Skin of body (tissue), 2 donors: ENCODE measurements around the gene RBBP8NL. TPM values are rescaled to one million over a fixed set of nuclear protein-coding genes. Genes with fewer than 3 reads are reported as not detected.

Experiments
- DNase-seq: peaks from one replicate; lab custom pipeline; 2025; lab: John Stamatoyannopoulos, UW
- total RNA-seq: library from RNA; depleted of rRNA; stranded (reverse); fragments of >200 nt; gene quantifications from one replicate; pipeline ENCODE4 v1.2.3, GENCODE V29; 2014

The RBBP8NL gene
- total RNA-seq, 1 donor from 2014 or later = 0.59 TPM

DNA sequence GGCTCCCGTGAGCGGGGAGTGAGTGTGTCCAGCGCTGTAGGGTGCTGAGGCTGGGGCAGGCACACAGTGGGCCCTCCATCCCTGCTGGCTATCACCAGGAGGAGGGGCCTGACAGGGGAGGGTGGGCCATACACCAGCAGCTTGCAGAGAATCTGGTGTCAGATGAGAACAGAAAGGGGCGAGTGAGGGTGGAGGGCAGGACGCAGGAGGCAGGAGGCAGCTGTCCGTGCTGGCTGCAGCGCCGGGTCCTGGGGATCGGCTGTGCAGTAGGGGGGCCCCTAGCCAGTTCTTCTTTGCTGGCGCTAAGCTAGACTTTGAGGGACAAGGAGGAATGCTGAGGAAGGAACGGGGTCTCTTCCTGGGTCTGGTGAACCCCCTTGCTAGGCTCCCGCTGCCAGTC lies 18.7 kb downstream of the RBBP8NL start:
- DNase-seq = no peak

GRCh38 chr20:62408055-62408454 lies 19.3 kb downstream of the RBBP8NL start:
- DNase-seq = no peak

GRCh38 chr20:62407221-62407992 lies 19.9 kb downstream of the RBBP8NL start, which contains the start of gene CABLES2:
TSS of gene CABLES2 (minus strand) at chr20:62407285. CDS start at chr20:62407276, 9 bp downstream.
- DNase-seq = peak; percentile 90

DNA sequence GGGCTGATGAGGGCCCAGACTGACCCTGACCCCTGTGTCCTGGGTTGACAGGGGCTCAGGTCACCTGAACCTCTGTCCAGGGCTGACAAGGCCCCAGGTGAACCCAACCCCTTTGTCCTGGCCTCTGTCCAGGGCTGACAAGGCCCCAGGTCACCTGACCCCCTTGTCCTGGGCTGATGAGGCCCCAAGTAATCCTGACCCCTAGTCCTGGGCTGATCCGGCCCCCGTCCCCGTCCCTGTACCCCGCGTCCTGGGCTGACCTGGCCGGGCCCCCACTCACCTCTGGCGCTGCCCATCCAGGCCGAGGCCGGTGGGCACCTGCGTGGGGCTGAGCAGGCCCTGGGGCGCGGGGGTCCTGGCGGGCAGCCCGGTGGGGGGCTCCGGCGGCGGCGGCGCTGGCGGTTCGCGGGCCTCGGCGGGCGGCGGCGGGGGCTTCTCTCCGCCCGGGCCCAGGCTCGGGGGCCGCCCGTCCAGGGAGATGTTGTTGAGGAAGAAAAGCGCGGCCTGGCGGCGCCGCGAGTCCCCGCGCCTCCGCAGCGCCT lies 20.6 kb downstream of the RBBP8NL start:
- no peak for DNase-seq

- no peak for DNase-seq
Measured at GRCh38 chr20:62405981-62406513, 21.3 kb downstream of the RBBP8NL start.

- DNase-seq = no peak
Measured at GRCh38 chr20:62405108-62405980, 22.0 kb downstream of the RBBP8NL start.

- no peak for DNase-seq
Measured at GRCh38 chr20:62404761-62405107, 22.6 kb downstream of the RBBP8NL start.

DNA sequence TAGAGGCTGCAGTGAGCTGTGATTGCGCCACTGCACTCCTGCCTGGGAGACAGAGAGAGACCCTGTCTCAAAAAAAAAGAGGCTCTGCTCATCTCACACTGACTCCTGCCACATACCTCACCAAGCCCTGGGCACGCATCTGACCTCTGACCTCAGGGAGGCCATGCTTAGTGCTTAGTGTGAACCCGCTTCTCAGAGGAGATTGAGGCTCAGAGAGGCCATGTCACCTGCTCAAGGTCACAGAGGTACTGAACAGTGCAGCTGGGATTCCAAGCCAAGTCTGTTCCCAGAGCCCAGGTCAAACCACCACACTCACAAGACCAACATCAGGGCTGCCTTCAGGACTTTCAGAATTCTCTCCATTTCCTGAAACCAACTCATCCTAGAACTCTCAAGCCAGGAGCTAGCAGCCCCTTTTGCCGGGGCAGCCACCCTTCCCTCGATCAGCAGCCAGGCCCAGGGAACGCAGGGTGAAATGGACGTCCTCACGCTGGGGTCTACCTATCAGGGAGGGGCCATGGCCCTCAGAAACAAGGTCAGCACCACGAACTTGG lies 23.1 kb downstream of the RBBP8NL start:
- no peak for DNase-seq

DNA sequence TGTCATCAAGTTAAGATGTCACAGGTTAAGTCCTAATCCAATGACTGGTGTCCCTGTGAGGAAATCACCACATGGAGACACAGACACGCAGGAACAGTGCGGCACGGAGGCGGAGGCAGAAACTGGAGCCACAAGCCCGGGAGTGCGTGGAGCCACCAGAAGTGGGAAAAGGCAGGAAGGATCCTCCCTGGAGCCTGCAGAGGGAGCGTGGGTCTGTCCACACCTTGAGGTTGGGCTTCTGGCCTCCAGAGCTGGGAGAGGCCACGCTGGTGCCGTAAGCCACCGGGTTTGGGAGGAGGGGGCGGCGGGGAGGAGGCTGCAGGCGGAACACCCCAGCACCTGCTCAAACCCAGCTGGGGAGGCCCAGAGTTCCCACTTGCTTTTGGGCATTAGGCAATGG lies 24.0 kb downstream of the RBBP8NL start:
- DNase-seq = no peak

DNA sequence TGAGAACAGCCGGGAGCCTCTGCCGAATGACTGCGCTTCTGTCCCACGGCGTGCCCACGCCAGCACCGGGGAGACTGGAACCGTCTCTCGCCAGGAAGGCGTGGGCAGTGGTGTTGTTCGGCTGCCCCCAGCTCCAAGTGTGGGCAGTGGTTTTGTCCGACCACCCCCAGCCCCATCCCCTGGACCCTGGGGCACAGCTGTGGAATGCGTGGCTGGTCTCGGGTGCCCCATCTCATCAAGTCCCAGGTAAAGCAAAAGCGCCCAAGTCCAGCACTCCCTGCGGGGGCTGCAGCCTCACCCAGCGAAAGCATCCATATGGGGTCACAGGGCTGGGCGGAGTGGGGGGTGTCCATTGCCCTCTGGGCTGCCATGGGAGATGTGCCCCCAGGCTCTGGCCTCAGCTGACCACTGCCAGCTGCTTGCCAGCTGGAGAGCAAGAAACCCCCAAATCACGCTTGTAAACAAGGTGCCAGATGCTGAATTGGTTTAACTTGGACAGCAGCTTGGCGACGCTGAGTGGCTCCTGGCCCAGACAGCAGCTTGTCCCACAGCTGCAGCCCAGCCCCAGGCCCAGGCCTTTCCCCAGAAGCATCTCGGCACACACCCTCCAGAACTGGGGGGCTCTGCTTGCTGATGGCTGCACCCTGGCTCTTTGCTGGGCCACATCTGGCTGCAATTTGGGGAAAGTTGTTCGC lies 24.7 kb downstream of the RBBP8NL start:
- DNase-seq = no peak

- no peak for DNase-seq
Measured at GRCh38 chr20:62401331-62401779, 26.0 kb downstream of the RBBP8NL start.

DNA sequence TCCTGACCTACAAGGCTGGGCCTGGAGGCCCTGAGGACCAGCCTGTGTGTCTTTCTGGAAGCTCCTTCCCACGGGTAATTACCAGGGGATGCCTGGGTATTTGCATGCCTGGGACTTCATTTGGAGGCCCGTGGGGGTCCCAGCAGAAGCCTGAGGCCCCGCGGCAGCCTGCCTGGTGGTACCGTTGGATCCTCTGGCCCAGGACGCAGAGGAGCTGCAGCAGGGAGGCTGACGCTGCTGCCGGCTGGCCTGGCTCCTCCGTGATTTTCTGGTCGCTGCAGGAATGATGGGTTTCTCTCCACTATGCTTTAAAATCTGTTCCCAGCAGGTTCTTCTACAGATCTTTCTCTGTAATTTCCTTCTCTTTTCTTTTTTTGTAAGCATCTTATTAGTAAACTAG lies 26.8 kb downstream of the RBBP8NL start:
- no peak for DNase-seq

GRCh38 chr20:62400021-62400420 lies 27.3 kb downstream of the RBBP8NL start:
- DNase-seq = no peak

DNA sequence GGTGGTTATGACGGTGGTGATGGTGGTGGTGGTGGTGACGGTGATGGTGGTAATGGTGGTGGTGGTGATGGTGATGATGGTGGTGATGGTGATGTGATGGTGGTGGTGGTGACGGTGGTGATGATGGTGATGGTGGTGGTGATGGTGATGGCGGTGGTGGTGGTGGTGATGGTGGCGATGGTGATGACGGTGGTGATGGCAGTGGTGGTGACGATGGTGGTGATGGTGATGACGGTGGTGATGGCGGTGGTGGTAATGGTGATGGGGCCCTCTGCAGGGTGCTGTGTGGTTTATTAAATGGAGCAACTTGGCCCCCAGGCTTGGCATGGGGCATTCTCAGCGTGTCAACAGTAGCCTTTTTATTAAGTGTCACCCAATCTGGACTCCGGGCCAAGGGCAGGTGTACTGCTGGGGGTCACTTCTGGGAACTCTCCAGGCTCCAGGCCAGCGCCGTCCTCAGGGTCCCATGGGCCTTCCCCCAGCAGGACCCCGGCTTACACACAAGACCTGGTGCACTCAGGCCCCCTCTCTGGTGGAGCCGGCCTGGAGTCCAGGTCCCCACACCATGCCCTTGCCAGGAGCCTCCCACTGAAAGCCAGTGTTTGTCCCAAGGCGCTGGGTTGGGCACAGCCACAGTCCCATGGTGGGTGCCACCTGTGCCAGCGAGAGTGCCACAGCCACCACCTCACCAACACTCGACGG lies 29.1 kb downstream of the RBBP8NL start:
- DNase-seq = no peak

GRCh38 chr20:62396367-62397239 lies 30.7 kb downstream of the RBBP8NL start:
- DNase-seq = no peak

- no peak for DNase-seq
Measured at GRCh38 chr20:62395311-62396242, 31.8 kb downstream of the RBBP8NL start.

GRCh38 chr20:62394248-62395245 lies 32.8 kb downstream of the RBBP8NL start:
- DNase-seq = no peak
